Coronary artery (tissue), 2 donors: ENCODE data around the gene RNF224.
"Not testable (repeated sequence)": the region's sequence is repeated elsewhere in the genome, so short reads cannot be mapped to it uniquely, and the experiment has no call there.

ENCODE experiments used
- DNase-seq: peaks from one replicate; pipeline ENCODE4 v3.0.0-alpha.2; 2017; ENCODE audit warnings: low spot score
- H3K27ac ChIP-seq, 2 donors: fragments of 200-600 bp; sonication (generic); one replicate each; pipeline ENCODE4 v1.5.1; 2016 to 2019
- H3K4me3 ChIP-seq: fragments of 200-600 bp; sonication (generic); 2 replicates; pipeline ENCODE4 v1.5.1; 2016; ENCODE audit warnings: mild to moderate bottlenecking, moderate library complexity
- CTCF ChIP-seq: fragments of 200-600 bp; sonication (generic); IDR thresholded peaks from one replicate; pipeline ENCODE4 v1.5.1; 2019; ENCODE audit warnings: antibody characterized with exemption

Gene RNF224

GRCh38 chr9:137240318-137240840 lies 13.1 kb downstream of the RNF224 start:
- H3K4me3 ChIP-seq, result peak overlapping the region; percentile 84
- DNase-seq, result peak; percentile 88
- TF ChIP-seq CTCF, result no peak
- H3K27ac ChIP-seq, result peak overlapping the region; percentile 81 to 100

- H3K27ac ChIP-seq, result peak within 1 kb of the TSS; percentile 89 to 100
- DNase-seq, result peak; percentile 99
- TF ChIP-seq CTCF, result no peak
- peak within 1 kb of the TSS; percentile 99 for H3K4me3 ChIP-seq
These were observed 13.7 kb downstream of the RNF224 start, which contains the start of gene TUBB4B for GRCh38 chr9:137240841-137241489. TUBB4B (plus strand) TSS chr9:137241287; CDS start chr9:137241361, 74 bp downstream.

GRCh38 chr9:137241490-137242268 lies 14.4 kb downstream of the RNF224 start:
- TF ChIP-seq CTCF, result no peak
- DNase-seq, result no peak
- Histone ChIP-seq H3K4me3 (peak overlapping the region; percentile 99), H3K27ac (peak overlapping the region; percentile 89 to 100)

- DNase-seq, result no peak
- no peak for TF ChIP-seq CTCF
- H3K27ac ChIP-seq, result peak overlapping the region; percentile 89 to 100
- H3K4me3 ChIP-seq, result peak overlapping the region; percentile 99
These were observed 15.2 kb downstream of the RNF224 start for GRCh38 chr9:137242269-137243203.

GRCh38 chr9:137243266-137243625 lies 15.9 kb downstream of the RNF224 start:
- not testable (repeated sequence) for H3K27ac ChIP-seq, H3K4me3 ChIP-seq, DNase-seq

- no peak for DNase-seq
- Histone ChIP-seq H3K4me3 (no peak overlapping the region), H3K27ac (no peak overlapping the region)
- TF ChIP-seq CTCF, result no peak
These were observed 16.6 kb downstream of the RNF224 start for GRCh38 chr9:137243626-137244485.
